ENCODE data around the gene DBX1.

- TF ChIP-seq CTCF (IDR thresholded peaks at IDR 0.05; ENCODE audit: low read length) (no peak), EZH2phosphoT487 (IDR thresholded peaks at IDR 0.05; ENCODE audit: low read length) (no peak)
Observed at GRCh38 chr11:20194470-20194869, 34.2 kb upstream of the DBX1 start.
